ENCODE data around the gene BABAM2.

- TF ChIP-seq CTCF (IDR thresholded peaks at IDR 0.05) (no peak), POLR2A (IDR thresholded peaks at IDR 0.05) (no peak)
Observed at GRCh38 chr2:28283861-28284260, 393.3 kb downstream of the BABAM2 start.

All from right lobe of liver (tissue), 4 donors.